GM13977 (cell line): ENCODE results near the gene ANAPC7.
A peak's percentile ranks its signal among the peaks of the same experiment; 100 is the strongest.
"Not testable (repeated sequence)": the region's sequence is repeated elsewhere in the genome, so short reads cannot be mapped to it uniquely, and the experiment has no call there.

ENCODE experiments used
- DNase-seq: peaks from one replicate; pipeline ENCODE4 v3.0.0; 2012; ENCODE audit warnings: low spot score
- CTCF ChIP-seq: IDR thresholded peaks from 2 replicates; pipeline ENCODE4 v1.5.1; 2012; ENCODE audit warnings: mild to moderate bottlenecking, control low read depth; ENCODE audit not compliant: insufficient read depth; ENCODE audit errors: extremely low read depth, missing control alignments
- in situ Hi-C: fragments of 300-500 bp; cut with MboI; formaldehyde crosslinking; loops from one replicate; pipeline ENCODE4 v1.12.0; 2022; ENCODE audit warnings: low sequenced_read_pairs, low pct_unique_long_range_greater_than_20kb, mixed read lengths, inconsistent platforms; ENCODE audit not compliant: unreplicated experiment

The ANAPC7 gene

GRCh38 chr12:110426406-110426805 is 22.9 kb upstream of the ANAPC7 start:
- TF ChIP-seq CTCF = no peak
- no peak for DNase-seq

GRCh38 chr12:110424237-110424636 is 20.7 kb upstream of the ANAPC7 start:
- no peak for TF ChIP-seq CTCF
- in situ Hi-C loops = loop anchor here (10.0 kb wide), 1 partner anchor 319 kb away; no protein-coding TSS in a partner anchor
- DNase-seq = no peak

More at GRCh38 chr12:110426406-110426805, 22.9 kb upstream of the ANAPC7 start:
- in situ Hi-C loops = loop anchor here (10.0 kb wide), 1 partner anchor 322 kb away; no protein-coding TSS in a partner anchor

- in situ Hi-C loops = loop anchor here (10.0 kb wide), 1 partner anchor 317 kb away; no protein-coding TSS in a partner anchor
- TF ChIP-seq CTCF = no peak
- no peak for DNase-seq
These were observed 18.2 kb upstream of the ANAPC7 start for GRCh38 chr12:110421701-110422100.

GRCh38 chr12:110421159-110421661 is 17.7 kb upstream of the ANAPC7 start:
- in situ Hi-C loops = loop anchor here (10.0 kb wide), 1 partner anchor 316 kb away; no protein-coding TSS in a partner anchor
- no peak for DNase-seq
- TF ChIP-seq CTCF = no peak

GRCh38 chr12:110420644-110421043 is 17.1 kb upstream of the ANAPC7 start:
- in situ Hi-C loops = loop anchor here (10.0 kb wide), 1 partner anchor 316 kb away; no protein-coding TSS in a partner anchor
- DNase-seq = not testable (repeated sequence)

GRCh38 chr12:110417113-110417512 is 13.6 kb upstream of the ANAPC7 start:
- not testable (repeated sequence) for DNase-seq

GRCh38 chr12:110410086-110410485 is 6.6 kb upstream of the ANAPC7 start:
- in situ Hi-C loops, DNase-seq: not testable (repeated sequence)

More at GRCh38 chr12:110417113-110417512, 13.6 kb upstream of the ANAPC7 start:
- in situ Hi-C loops = not testable (repeated sequence)

GRCh38 chr12:110405126-110405662 is 1.7 kb upstream of the ANAPC7 start:
- in situ Hi-C loops, DNase-seq: not testable (repeated sequence)

- in situ Hi-C loops = no loop called here
- no peak for TF ChIP-seq CTCF
- DNase-seq = peak; percentile 87
These were observed 621 bp upstream of the ANAPC7 start for GRCh38 chr12:110403976-110404682.
